Measurements from ENCODE around the gene FHOD3.

The FHOD3 gene

GRCh38 chr18:36526611-36527010 is 229.1 kb downstream of the FHOD3 start:
- no peak for TF ChIP-seq CTCF (IDR thresholded peaks at IDR 0.05; ENCODE audit: control insufficient read depth, extremely low read depth, insufficient read depth)
- H3K4me3 ChIP-seq (ENCODE audit: low read depth, low read length) = no peak overlapping the region
- no peak for DNase-seq (ENCODE audit: low read depth)

- no peak overlapping the region for H3K4me3 ChIP-seq (ENCODE audit: low read depth, low read length)
- no peak for TF ChIP-seq CTCF (IDR thresholded peaks at IDR 0.05; ENCODE audit: control insufficient read depth, extremely low read depth, insufficient read depth)
- DNase-seq (ENCODE audit: low read depth) = no peak
Measured at GRCh38 chr18:36527051-36527450, 229.5 kb downstream of the FHOD3 start.

GRCh38 chr18:36527740-36528455 is 230.4 kb downstream of the FHOD3 start:
- no peak overlapping the region for H3K4me3 ChIP-seq (ENCODE audit: low read depth, low read length)
- no peak for TF ChIP-seq CTCF (IDR thresholded peaks at IDR 0.05; ENCODE audit: control insufficient read depth, extremely low read depth, insufficient read depth)
- DNase-seq (ENCODE audit: low read depth) = no peak

GRCh38 chr18:36529747-36530146 is 232.2 kb downstream of the FHOD3 start:
- no peak overlapping the region for H3K4me3 ChIP-seq (ENCODE audit: low read depth, low read length)
- no peak for TF ChIP-seq CTCF (IDR thresholded peaks at IDR 0.05; ENCODE audit: control insufficient read depth, extremely low read depth, insufficient read depth)
- no peak for DNase-seq (ENCODE audit: low read depth)

GRCh38 chr18:36530676-36531405 is 233.3 kb downstream of the FHOD3 start:
- no peak for TF ChIP-seq CTCF (IDR thresholded peaks at IDR 0.05; ENCODE audit: control insufficient read depth, extremely low read depth, insufficient read depth)
- no peak overlapping the region for H3K4me3 ChIP-seq (ENCODE audit: low read depth, low read length)
- no peak for DNase-seq (ENCODE audit: low read depth)

GRCh38 chr18:36531636-36532035 is 234.1 kb downstream of the FHOD3 start:
- no peak overlapping the region for H3K4me3 ChIP-seq (ENCODE audit: low read depth, low read length)
- no peak for DNase-seq (ENCODE audit: low read depth)
- TF ChIP-seq CTCF (IDR thresholded peaks at IDR 0.05; ENCODE audit: control insufficient read depth, extremely low read depth, insufficient read depth) = no peak

Data from LNCaP clone FGC (cell line).